ENCODE results near the gene KCNIP4. TPM values are rescaled to one million over a fixed set of nuclear protein-coding genes. Genes with fewer than 3 reads are reported as not detected.
A peak's percentile ranks its signal among the peaks of the same experiment; 100 is the strongest.

KCNIP4 gene
- total RNA-seq, 1 experiment from 2014 or later = 0.91 TPM

DNA sequence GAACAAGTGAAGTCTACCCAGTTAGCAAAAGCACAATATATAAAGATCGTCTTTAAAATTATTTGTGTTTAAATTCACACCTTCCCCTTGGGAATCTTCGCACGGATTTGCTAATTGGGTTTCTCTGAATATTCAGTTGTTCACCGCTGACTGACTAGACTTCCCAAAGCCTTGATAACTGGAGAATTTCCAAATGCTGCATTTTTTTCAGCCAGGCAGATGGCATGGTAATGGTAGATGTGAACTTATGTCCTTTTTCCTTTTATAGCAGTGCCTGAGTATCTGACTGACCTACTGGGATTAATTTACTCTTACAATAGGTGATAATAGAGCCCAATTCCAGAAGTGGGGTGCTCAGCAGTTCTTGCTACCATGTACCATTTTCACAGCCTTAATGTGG is 700.2 kb downstream of the KCNIP4 start:
- Mint-ChIP-seq H3K9me3 (ENCODE audit: unreplicated experiment) (no peaks in the 10 kb centered on the region), H3K4me3 (ENCODE audit: unreplicated experiment) (no peak overlapping the region), H3K36me3 (ENCODE audit: insufficient read depth, unreplicated experiment) (no peaks in the 10 kb centered on the region), H3K27ac (ENCODE audit: low read depth, unreplicated experiment) (no peak overlapping the region), H3K4me1 (ENCODE audit: insufficient read depth, unreplicated experiment) (no peaks in the 10 kb centered on the region), H3K27me3 (ENCODE audit: insufficient read depth, unreplicated experiment) (no peaks in the 10 kb centered on the region)
- TF ChIP-seq, protein P1, sequence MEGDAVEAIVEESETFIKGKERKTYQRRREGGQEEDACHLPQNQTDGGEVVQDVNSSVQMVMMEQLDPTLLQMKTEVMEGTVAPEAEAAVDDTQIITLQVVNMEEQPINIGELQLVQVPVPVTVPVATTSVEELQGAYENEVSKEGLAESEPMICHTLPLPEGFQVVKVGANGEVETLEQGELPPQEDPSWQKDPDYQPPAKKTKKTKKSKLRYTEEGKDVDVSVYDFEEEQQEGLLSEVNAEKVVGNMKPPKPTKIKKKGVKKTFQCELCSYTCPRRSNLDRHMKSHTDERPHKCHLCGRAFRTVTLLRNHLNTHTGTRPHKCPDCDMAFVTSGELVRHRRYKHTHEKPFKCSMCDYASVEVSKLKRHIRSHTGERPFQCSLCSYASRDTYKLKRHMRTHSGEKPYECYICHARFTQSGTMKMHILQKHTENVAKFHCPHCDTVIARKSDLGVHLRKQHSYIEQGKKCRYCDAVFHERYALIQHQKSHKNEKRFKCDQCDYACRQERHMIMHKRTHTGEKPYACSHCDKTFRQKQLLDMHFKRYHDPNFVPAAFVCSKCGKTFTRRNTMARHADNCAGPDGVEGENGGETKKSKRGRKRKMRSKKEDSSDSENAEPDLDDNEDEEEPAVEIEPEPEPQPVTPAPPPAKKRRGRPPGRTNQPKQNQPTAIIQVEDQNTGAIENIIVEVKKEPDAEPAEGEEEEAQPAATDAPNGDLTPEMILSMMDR (IDR thresholded peaks at IDR 0.05; ENCODE audit: unreplicated experiment) = no peak
- CTCF ChIA-PET = no interaction called here
- DNase-seq (ENCODE audit: unreplicated experiment) = no peak
- POLR2A ChIA-PET = no interaction called here
- BruUV-seq (replicated peaks) = no TSS peak
- intact Hi-C loops (cut with micrococcal nuclease) = no loop called here

DNA sequence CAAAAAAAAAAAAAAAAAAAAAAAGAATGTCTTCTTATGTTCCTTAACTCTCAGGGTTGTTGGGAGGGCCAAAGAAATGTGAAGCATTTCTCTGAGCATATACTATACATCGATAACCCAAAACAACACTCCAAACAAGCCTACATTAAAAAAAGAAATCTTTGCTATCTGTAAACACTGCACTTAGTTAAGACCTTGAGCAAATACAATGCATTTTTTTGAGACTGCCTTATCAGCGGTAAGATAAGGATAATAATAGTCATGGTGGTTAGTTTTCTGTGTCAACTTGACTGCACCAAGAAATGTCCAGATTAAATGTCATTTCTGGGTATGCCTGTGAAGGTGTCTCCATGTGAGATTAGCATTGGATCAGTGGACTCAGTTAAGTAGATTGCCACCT is 706.4 kb downstream of the KCNIP4 start:
- TF ChIP-seq, protein P1 (IDR thresholded peaks at IDR 0.05; ENCODE audit: unreplicated experiment) = no peak

DNA sequence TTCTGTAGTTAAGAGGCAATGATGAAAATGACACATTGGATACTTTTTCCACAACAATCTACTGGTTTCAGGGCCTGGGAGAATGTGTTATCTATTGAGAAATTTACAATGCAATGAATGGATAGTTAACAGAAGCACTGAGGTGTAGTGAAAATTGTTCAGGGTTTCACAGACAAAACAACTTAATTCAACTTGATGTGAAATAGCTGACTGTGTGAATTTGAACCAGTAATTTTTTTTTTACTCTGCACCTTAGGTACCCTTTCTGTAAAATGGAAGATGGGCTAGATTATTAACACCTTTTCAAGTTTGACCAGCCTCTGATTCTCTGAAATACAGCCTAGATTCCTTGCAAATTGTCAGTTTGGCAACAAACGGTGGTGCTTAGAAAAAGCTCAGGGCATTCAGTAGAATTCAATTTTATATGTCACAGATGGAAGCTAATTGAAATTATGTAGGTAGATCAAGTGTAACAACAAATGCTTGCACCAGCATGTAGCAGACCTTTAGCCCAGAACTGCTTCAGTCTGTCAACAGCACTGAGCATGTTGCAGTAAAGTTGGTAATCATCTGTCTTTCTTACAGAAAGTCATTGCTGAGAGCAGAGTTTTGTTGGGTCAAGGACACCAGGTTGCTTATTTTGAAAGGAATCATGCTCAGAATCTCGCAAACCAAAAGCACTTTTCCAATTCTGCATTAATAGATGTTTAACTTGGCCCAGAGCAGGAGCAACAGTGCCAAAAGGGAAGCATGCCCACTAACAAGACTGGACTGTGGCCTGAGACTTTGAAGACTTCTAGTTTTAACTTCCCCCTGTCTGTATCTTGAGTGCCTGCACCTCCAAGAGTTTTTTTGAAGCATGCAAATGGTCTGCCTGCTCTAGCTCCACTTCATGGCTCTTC is 721.7 kb downstream of the KCNIP4 start:
- intact Hi-C loops (cut with micrococcal nuclease) = no loop called here
- no TSS peak for BruUV-seq (replicated peaks)
- ChIA-PET CTCF (no interaction called here), POLR2A (no interaction called here)
- Mint-ChIP-seq H3K27me3 (ENCODE audit: insufficient read depth, unreplicated experiment) (no peaks in the 10 kb centered on the region), H3K4me3 (ENCODE audit: unreplicated experiment) (no peak overlapping the region), H3K4me1 (ENCODE audit: insufficient read depth, unreplicated experiment) (peaks cover 6% of the 10 kb centered on the region), H3K36me3 (ENCODE audit: insufficient read depth, unreplicated experiment) (no peaks in the 10 kb centered on the region), H3K27ac (ENCODE audit: low read depth, unreplicated experiment) (no peak overlapping the region), H3K9me3 (ENCODE audit: unreplicated experiment) (no peaks in the 10 kb centered on the region)
- TF ChIP-seq, protein P1 (IDR thresholded peaks at IDR 0.05; ENCODE audit: unreplicated experiment) = no peak
- DNase-seq (ENCODE audit: unreplicated experiment) = peak; percentile 21

More for the DNA sequence above, 706.4 kb downstream of the KCNIP4 start:
- POLR2A ChIA-PET = no interaction called here
- Mint-ChIP-seq H3K4me3 (ENCODE audit: unreplicated experiment) (no peak overlapping the region), H3K27me3 (ENCODE audit: insufficient read depth, unreplicated experiment) (no peaks in the 10 kb centered on the region), H3K27ac (ENCODE audit: low read depth, unreplicated experiment) (no peak overlapping the region), H3K36me3 (ENCODE audit: insufficient read depth, unreplicated experiment) (no peaks in the 10 kb centered on the region), H3K9me3 (ENCODE audit: unreplicated experiment) (no peaks in the 10 kb centered on the region), H3K4me1 (ENCODE audit: insufficient read depth, unreplicated experiment) (no peaks in the 10 kb centered on the region)
- intact Hi-C loops (cut with micrococcal nuclease) = no loop called here
- CTCF ChIA-PET = interaction anchor here (1.2 kb wide), 1 partner anchor 469 kb away, joined by 3 read pairs; no protein-coding TSS in a partner anchor
- no TSS peak for BruUV-seq (replicated peaks)
- no peak for DNase-seq (ENCODE audit: unreplicated experiment)

DNA sequence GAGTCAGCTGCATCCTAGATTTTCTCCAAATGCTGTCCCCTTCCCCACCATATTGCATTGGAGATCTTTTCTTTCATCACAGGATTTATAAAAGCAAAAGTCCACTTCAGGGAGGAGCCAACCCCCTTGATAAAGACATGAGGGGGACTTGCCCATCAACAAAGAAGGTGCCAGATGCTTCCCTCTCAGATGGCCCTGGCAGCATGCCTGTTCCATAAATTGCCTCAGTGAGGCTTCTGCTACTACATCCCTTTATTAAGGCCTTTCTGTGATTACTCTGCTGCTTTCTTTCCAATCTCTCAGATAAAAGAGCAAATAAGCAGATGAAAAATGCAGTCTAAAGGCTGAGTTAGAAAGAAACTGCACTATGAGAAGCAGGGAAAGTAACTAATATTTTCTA is 736.7 kb downstream of the KCNIP4 start:
- no TSS peak for BruUV-seq (replicated peaks)
- ChIA-PET CTCF (no interaction called here), POLR2A (no interaction called here)
- no peak for DNase-seq (ENCODE audit: unreplicated experiment)
- no peaks in the 10 kb centered on the region for H3K36me3 Mint-ChIP-seq (ENCODE audit: insufficient read depth, unreplicated experiment)
- no peak overlapping the region for H3K4me3 Mint-ChIP-seq (ENCODE audit: unreplicated experiment)
- no peaks in the 10 kb centered on the region for H3K27me3 Mint-ChIP-seq (ENCODE audit: insufficient read depth, unreplicated experiment)
- intact Hi-C loops (cut with micrococcal nuclease) = no loop called here
- TF ChIP-seq, protein P1 (IDR thresholded peaks at IDR 0.05; ENCODE audit: unreplicated experiment) = no peak
- H3K4me1 Mint-ChIP-seq (ENCODE audit: insufficient read depth, unreplicated experiment) = no peaks in the 10 kb centered on the region
- no peak overlapping the region for H3K27ac Mint-ChIP-seq (ENCODE audit: low read depth, unreplicated experiment)
- H3K9me3 Mint-ChIP-seq (ENCODE audit: unreplicated experiment) = no peaks in the 10 kb centered on the region
